HG02885 (cell line): ENCODE data around the gene LRRN4.

Experiments used
- ATAC-seq: cut with Tn5 transposase; IDR thresholded peaks from one replicate; pipeline ENCODE4 v1.9.1; 2021; ENCODE audit warnings: mild to moderate bottlenecking; ENCODE audit not compliant: unreplicated experiment, poor library complexity

Gene LRRN4

DNA sequence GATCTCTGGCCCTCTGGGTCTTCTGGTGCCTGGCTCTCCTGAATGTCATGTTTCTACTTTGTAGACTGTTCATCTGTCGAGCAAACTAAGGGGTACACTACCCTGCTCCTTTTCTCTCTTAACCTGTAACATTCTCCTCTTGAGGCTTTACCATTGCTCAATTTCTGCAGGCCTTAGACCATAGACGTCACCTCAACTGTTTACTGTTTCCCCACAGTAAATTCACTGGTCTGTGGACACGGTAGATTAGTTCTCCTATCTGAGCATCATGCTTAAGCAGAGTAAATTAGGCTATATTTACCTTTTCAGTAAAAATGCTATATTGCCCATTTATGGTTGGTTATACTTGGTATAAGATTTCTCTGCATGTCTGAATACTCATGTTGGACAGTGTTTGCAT lies 62.9 kb downstream of the LRRN4 start:
- ATAC-seq, result no peak
